ENCODE data around the gene CREM. TPM values are rescaled to one million over a fixed set of nuclear protein-coding genes. Genes with fewer than 3 reads are reported as not detected.

Gene CREM
- total RNA-seq, 1 experiment from 2014 or later, result 58.3 TPM

GRCh38 chr10:35132727-35133126, 6.1 kb downstream of the CREM start:
- no peak for DNase-seq (ENCODE audit: low spot score)
- in situ Hi-C loops (cut with HindIII; ENCODE audit: low sequenced_read_pairs), result no loop called here

- DNase-seq (ENCODE audit: low spot score), result no peak
- in situ Hi-C loops (cut with HindIII; ENCODE audit: low sequenced_read_pairs), result no loop called here
Measured at GRCh38 chr10:35133586-35133985, 6.9 kb downstream of the CREM start.

GRCh38 chr10:35135861-35136260, 9.2 kb downstream of the CREM start:
- DNase-seq (ENCODE audit: low spot score), result no peak
- in situ Hi-C loops (cut with HindIII; ENCODE audit: low sequenced_read_pairs), result no loop called here

GRCh38 chr10:35136263-35136815, 9.7 kb downstream of the CREM start:
- DNase-seq (ENCODE audit: low spot score), result no peak
- in situ Hi-C loops (cut with HindIII; ENCODE audit: low sequenced_read_pairs), result no loop called here

- no peak for DNase-seq (ENCODE audit: low spot score)
- in situ Hi-C loops (cut with HindIII; ENCODE audit: low sequenced_read_pairs), result no loop called here
Measured at GRCh38 chr10:35140126-35140525, 13.5 kb downstream of the CREM start.

GRCh38 chr10:35140727-35141126, 14.1 kb downstream of the CREM start:
- no peak for DNase-seq (ENCODE audit: low spot score)
- in situ Hi-C loops (cut with HindIII; ENCODE audit: low sequenced_read_pairs), result no loop called here

- in situ Hi-C loops (cut with HindIII; ENCODE audit: low sequenced_read_pairs), result no loop called here
- DNase-seq (ENCODE audit: low spot score), result no peak
Measured at GRCh38 chr10:35150308-35150707, 23.7 kb downstream of the CREM start.

- in situ Hi-C loops (cut with HindIII; ENCODE audit: low sequenced_read_pairs), result no loop called here
- DNase-seq (ENCODE audit: low spot score), result no peak
Measured at GRCh38 chr10:35152992-35153391, 26.3 kb downstream of the CREM start.

GRCh38 chr10:35153716-35154115, 27.1 kb downstream of the CREM start:
- in situ Hi-C loops (cut with HindIII; ENCODE audit: low sequenced_read_pairs), result no loop called here
- DNase-seq (ENCODE audit: low spot score), result no peak

GRCh38 chr10:35160743-35161142, 34.1 kb downstream of the CREM start:
- DNase-seq (ENCODE audit: low spot score), result no peak
- in situ Hi-C loops (cut with HindIII; ENCODE audit: low sequenced_read_pairs), result no loop called here

- DNase-seq (ENCODE audit: low spot score), result no peak
- in situ Hi-C loops (cut with HindIII; ENCODE audit: low sequenced_read_pairs), result no loop called here
Measured at GRCh38 chr10:35161906-35162305, 35.3 kb downstream of the CREM start.

GRCh38 chr10:35165136-35165535, 38.5 kb downstream of the CREM start:
- in situ Hi-C loops (cut with HindIII; ENCODE audit: low sequenced_read_pairs), result no loop called here

GRCh38 chr10:35165811-35166210, 39.2 kb downstream of the CREM start:
- DNase-seq (ENCODE audit: low spot score), result no peak
- in situ Hi-C loops (cut with HindIII; ENCODE audit: low sequenced_read_pairs), result no loop called here

More at GRCh38 chr10:35165136-35165535, 38.5 kb downstream of the CREM start:
- no peak for DNase-seq (ENCODE audit: low spot score)

- in situ Hi-C loops (cut with HindIII; ENCODE audit: low sequenced_read_pairs), result no loop called here
Measured at GRCh38 chr10:35166607-35167006, 40.0 kb downstream of the CREM start.

GRCh38 chr10:35167342-35167741, 40.7 kb downstream of the CREM start:
- DNase-seq (ENCODE audit: low spot score), result no peak
- in situ Hi-C loops (cut with HindIII; ENCODE audit: low sequenced_read_pairs), result no loop called here

More at GRCh38 chr10:35166607-35167006, 40.0 kb downstream of the CREM start:
- no peak for DNase-seq (ENCODE audit: low spot score)

- in situ Hi-C loops (cut with HindIII; ENCODE audit: low sequenced_read_pairs), result no loop called here
- no peak for DNase-seq (ENCODE audit: low spot score)
Measured at GRCh38 chr10:35172146-35172545, 45.5 kb downstream of the CREM start.

- in situ Hi-C loops (cut with HindIII; ENCODE audit: low sequenced_read_pairs), result no loop called here
- DNase-seq (ENCODE audit: low spot score), result peak; percentile 57
Measured at GRCh38 chr10:35172574-35172973, 45.9 kb downstream of the CREM start.

- in situ Hi-C loops (cut with HindIII; ENCODE audit: low sequenced_read_pairs), result no loop called here
- DNase-seq (ENCODE audit: low spot score), result no peak
Measured at GRCh38 chr10:35178331-35178730, 51.7 kb downstream of the CREM start.

- DNase-seq (ENCODE audit: low spot score), result no peak
- in situ Hi-C loops (cut with HindIII; ENCODE audit: low sequenced_read_pairs), result no loop called here
Measured at GRCh38 chr10:35182631-35183510, 56.2 kb downstream of the CREM start.

GRCh38 chr10:35184527-35185171, 58.0 kb downstream of the CREM start:
- in situ Hi-C loops (cut with HindIII; ENCODE audit: low sequenced_read_pairs), result no loop called here
- no peak for DNase-seq (ENCODE audit: low spot score)

All from G401 (cell line).